ENCODE results near the gene EXPH5.

EXPH5 gene

GRCh38 chr11:108561535-108561991, 32.0 kb downstream of the EXPH5 start:
- TF ChIP-seq, protein P1, sequence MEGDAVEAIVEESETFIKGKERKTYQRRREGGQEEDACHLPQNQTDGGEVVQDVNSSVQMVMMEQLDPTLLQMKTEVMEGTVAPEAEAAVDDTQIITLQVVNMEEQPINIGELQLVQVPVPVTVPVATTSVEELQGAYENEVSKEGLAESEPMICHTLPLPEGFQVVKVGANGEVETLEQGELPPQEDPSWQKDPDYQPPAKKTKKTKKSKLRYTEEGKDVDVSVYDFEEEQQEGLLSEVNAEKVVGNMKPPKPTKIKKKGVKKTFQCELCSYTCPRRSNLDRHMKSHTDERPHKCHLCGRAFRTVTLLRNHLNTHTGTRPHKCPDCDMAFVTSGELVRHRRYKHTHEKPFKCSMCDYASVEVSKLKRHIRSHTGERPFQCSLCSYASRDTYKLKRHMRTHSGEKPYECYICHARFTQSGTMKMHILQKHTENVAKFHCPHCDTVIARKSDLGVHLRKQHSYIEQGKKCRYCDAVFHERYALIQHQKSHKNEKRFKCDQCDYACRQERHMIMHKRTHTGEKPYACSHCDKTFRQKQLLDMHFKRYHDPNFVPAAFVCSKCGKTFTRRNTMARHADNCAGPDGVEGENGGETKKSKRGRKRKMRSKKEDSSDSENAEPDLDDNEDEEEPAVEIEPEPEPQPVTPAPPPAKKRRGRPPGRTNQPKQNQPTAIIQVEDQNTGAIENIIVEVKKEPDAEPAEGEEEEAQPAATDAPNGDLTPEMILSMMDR (IDR thresholded peaks at IDR 0.05; ENCODE audit: borderline replicate concordance, insufficient read depth, low read depth, low read length): no peak
- no peak overlapping the region for H3K4me3 ChIP-seq (ENCODE audit: low read depth, low read length)

- TF ChIP-seq, protein P1 (IDR thresholded peaks at IDR 0.05; ENCODE audit: borderline replicate concordance, insufficient read depth, low read depth, low read length): no peak
- H3K4me3 ChIP-seq (ENCODE audit: low read depth, low read length): no peak overlapping the region
Measured at GRCh38 chr11:108559904-108560303, 33.7 kb downstream of the EXPH5 start.

GRCh38 chr11:108559340-108559739, 34.2 kb downstream of the EXPH5 start:
- TF ChIP-seq, protein P1 (IDR thresholded peaks at IDR 0.05; ENCODE audit: borderline replicate concordance, insufficient read depth, low read depth, low read length): no peak
- H3K4me3 ChIP-seq (ENCODE audit: low read depth, low read length): no peak overlapping the region

DNA sequence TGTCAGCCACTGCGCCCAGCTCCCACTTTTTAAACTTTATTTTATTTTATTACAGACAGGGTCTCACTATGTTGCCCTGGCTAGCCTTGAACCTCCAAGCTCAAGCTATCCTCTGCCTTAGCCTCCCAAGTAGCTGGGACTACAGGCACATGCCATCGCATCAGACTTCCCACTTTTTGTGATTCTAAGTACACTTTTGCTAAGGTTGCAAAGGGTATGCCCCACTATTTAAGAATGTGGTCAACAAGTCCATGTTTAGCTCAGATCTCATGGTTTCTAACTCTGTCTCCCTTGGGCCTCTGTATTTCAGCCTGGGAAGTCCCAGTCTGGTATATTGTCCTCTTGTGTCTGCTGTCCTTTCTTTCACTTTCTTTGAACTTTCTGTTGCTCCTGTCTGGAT, 35.3 kb downstream of the EXPH5 start:
- TF ChIP-seq, protein P1 (IDR thresholded peaks at IDR 0.05; ENCODE audit: borderline replicate concordance, insufficient read depth, low read depth, low read length): no peak
- no peak overlapping the region for H3K4me3 ChIP-seq (ENCODE audit: low read depth, low read length)

GRCh38 chr11:108556019-108556418, 37.5 kb downstream of the EXPH5 start:
- H3K4me3 ChIP-seq (ENCODE audit: low read depth, low read length): no peak overlapping the region
- TF ChIP-seq, protein P1 (IDR thresholded peaks at IDR 0.05; ENCODE audit: borderline replicate concordance, insufficient read depth, low read depth, low read length): no peak

DNA sequence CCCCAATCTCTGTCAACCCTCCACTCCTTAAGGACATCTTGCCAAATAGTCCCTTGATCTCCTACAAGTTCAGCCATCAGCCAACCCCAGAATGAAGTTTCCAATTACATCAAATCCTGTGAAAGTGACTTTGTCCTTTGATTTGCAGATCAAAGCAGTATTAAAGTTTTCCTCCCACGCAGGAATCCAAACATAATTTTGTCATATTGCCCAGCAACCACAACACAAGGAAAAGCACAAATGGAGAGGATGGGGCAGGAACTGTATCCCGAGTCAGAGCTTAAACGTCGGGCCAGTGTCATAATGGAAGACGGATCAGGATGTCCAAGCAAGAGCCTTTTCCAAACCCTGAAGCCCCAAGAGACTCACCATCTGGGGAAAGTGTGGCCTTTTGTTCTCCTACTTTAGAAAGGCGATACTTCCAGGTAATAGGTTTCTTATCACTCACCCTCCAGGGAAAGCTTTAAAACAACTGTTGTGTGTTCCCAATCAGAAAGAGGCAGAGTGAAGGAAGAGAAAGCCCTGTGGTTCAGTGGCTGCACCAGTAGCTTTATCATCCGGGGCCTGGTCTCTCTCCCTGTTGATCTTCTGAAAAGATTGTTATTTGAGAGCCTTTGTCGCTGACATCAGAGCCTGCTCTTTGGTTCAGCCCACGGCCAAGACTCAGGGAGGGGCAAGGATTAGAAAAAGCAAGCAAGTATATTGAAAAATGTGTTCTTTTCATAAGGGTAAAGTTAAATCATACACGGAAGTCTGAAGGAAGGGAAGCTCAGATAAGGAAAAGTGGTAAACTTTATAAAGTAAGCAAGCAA, 41.7 kb downstream of the EXPH5 start:
- no peak overlapping the region for H3K4me3 ChIP-seq (ENCODE audit: low read depth, low read length)
- TF ChIP-seq, protein P1 (IDR thresholded peaks at IDR 0.05; ENCODE audit: borderline replicate concordance, insufficient read depth, low read depth, low read length): no peak

DNA sequence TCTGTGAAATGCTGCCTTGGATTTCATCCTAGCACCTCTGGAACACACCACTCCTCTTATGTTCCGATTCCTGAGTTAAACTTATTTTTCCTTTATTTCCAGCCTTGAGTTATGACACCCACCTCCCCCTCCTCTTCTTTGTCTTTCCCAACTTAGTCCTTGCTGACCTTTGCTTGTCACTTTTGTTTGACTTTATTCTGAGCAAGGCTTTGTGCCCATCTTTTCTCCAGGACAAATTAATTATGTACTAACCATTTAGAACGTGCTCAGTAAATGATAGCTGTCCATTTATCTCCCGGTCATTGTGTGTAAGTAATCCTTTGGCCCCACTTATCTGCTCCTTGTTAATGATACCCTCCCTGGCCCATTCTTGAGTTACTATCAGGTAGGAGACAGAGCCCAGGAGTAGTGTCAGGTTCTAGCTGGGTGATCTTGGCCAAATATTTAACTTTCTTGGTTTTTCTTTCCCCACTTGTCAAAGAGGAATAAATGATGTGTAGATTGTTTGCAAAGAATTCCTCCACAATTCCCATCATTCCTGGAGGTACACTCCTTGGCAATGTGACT, 44.2 kb downstream of the EXPH5 start:
- H3K4me3 ChIP-seq (ENCODE audit: low read depth, low read length): no peak overlapping the region
- TF ChIP-seq, protein P1 (IDR thresholded peaks at IDR 0.05; ENCODE audit: borderline replicate concordance, insufficient read depth, low read depth, low read length): no peak

Measured in GM12875 (cell line).